GM19395 (cell line): ENCODE measurements around the gene RBCK1.

ENCODE experiments used
- ATAC-seq: cut with Tn5 transposase; IDR thresholded peaks from one replicate; pipeline ENCODE4 v1.9.1; 2021; ENCODE audit warnings: mild to moderate bottlenecking, moderate library complexity; ENCODE audit not compliant: unreplicated experiment

RBCK1 gene

GRCh38 chr20:416950-417800 lies 9.1 kb downstream of the RBCK1 start:
- ATAC-seq, result no peak

GRCh38 chr20:417801-418342 lies 9.8 kb downstream of the RBCK1 start:
- no peak for ATAC-seq

DNA sequence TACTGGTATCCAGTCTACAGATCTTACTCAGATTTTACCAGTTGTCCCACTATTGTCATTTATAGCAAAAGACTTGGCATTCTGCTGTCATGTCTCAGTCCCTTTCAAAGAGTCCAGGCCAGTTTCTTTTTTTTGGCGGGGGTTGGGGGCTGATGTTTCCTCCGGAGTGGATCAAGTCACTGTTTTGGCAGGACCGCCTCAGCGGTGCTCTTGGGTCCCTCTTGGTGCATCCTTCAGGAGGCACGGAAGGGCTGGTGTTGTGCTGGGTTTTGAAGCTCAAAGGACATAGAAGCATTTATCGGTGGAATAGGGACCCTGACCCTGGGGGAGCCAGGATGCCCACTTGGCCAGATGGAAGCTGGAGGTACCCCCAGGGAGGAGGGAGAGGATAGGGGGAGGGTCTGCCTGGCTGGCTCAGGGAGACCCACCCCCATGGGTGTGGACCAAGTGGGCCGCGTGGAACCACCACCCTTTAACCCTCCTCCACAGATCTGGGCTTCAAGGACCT lies 10.8 kb downstream of the RBCK1 start:
- ATAC-seq, result no peak

GRCh38 chr20:419556-420165 lies 11.6 kb downstream of the RBCK1 start:
- no peak for ATAC-seq

DNA sequence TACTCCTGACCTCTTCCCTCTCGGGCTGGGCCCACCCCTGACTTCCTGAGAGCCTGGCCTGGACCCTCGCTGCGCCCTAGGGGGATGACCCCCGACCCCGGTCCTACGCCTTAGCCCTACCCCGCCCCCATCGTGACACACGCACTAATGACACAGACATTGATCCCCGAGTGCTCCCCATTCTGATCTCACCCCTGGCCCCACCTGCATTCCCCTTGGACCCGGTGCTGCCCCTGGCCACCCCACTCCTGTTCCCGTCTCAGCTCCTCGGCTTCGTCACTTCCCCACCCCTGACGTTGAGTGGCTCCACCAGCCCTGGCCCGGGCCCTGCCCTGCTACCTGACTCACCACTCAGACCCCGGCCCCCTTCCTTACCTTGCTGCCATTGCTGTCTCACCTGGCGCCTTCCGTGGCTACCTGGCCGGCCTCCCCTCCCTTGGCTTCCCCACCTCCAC lies 12.1 kb downstream of the RBCK1 start:
- no peak for ATAC-seq

DNA sequence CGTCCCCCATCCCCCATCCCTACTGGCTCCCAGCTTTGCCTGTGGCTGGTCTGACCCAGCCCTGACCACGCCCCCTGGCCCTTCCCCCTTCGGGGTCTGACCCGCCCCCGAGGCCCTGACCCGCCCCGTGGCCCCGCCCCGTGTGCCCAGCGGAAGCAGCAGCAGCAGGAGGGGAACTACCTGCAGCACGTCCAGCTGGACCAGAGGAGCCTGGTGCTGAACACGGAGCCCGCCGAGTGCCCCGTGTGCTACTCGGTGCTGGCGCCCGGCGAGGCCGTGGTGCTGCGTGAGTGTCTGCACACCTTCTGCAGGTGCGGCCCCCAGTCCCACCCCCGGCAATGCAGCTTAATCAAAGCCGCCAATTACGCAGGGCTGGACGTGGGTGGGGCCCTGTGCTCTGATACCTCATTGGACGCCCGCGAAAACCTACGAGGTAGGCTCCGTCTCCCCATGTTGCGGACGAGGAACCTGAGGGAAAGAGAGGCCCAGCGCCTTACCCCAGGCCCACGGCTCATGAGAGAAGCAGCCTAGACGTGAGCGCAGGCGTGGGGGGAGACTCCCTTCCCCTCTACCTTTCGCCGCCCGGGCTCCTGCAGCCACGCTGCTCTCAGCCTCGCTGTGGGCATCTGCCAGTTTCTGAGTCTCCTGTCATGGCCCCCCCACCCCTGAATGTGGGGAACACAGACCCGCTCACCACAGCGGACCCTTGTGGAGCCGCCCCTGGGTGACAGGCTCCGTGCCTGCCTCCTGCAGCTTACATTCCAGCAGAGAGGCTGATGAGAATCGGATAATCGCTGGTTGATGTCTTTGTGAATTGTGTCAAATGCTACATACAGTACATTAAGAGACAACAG lies 12.8 kb downstream of the RBCK1 start:
- ATAC-seq, result no peak

DNA sequence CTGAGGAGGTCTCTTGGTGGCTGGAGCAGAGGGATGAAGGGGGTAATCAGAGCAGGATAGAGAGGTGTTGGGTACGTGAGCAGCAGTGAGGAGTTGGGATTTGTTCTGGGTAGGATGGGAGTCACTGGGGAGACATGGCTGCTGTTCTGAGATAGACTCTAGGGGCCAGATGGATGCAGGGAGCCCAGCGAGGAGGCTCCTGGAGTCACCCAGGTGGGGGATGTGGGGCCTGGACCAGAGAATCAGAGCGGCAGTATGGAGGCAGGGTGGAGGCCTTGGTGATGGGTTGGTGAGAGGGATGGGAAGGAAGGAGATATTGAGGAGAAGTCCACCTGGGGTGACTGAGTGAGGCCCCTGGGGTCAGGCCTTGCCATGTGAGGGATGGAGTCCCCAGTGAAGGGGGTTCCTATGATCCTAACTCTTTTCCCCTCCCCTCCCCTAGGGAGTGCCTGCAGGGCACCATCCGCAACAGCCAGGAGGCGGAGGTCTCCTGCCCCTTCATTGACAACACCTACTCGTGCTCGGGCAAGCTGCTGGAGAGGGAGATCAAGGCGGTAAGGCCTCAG lies 13.7 kb downstream of the RBCK1 start:
- ATAC-seq, result no peak

DNA sequence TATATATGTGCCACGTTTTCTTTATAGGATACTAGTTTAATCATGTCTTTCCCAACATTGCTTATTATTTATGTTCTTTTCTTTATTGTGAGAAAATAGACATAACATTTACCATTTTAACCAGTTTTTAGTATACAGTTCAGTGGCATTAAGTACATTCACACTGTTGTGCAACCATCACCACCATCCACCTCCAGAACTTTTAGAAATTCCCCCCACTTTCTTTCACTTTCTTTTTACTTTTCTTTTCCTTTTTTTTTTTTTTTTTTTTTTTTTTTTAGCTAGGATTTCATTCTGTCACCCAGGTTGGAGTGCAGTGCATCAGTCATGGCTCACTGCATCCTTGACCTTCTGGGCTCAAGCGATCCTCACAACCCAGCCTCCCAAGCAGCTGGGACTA lies 18.5 kb downstream of the RBCK1 start:
- ATAC-seq, result no peak

DNA sequence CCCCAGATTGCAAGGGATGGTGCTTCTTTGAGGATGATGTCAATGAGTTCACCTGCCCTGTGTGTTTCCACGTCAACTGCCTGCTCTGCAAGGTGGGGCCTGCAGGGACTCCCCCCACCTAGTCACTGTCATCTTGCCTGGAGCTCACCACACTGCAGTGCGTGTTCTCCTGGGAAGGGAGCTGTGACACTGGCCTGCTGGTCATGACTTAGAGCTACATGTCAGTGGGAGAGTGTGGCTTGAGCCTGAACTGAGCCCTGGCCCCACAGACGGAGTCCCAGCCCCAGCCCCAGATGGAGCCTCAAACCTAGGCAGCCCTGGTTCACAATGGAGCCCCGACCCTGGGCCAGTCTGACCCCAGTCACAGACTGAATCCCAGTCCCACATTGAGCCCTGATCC lies 19.3 kb downstream of the RBCK1 start:
- ATAC-seq, result no peak

DNA sequence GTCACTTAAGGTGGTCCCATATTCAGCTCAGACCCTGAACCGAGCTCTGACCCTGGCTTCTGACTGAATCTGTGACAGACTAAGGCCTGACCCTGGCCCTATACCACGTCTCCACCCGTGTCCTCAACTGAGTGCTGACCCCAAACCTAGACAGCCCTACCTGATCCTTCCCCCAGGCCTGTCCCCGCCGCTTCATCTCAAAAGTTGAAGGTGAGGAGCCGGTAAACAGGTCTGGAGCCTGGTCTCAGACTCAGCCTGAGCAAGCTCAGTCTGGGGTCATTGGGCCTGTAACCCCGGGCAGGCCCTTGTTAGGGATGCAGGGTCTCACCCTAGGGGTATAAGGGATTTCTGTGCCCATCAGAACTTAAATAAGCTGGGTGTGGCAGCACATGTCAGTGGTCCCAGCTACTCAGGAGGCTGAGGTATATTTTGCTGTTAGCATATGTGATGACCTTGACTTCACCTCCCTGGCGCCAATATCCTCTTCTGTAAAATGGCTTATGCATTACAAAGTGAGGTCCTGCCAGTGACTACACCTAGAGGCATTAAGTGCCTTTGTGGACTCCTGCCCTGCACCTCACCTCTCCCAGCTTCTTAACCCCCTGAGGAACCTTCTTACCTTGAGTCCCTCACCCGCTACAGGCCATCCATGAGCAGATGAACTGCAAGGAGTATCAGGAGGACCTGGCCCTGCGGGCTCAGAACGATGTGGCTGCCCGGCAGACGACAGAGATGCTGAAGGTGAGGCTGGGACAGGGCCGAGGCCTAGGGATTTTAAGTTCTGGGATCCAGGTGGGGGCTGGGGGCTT lies 20.0 kb downstream of the RBCK1 start:
- no peak for ATAC-seq

GRCh38 chr20:428658-429200 lies 20.6 kb downstream of the RBCK1 start:
- no peak for ATAC-seq

GRCh38 chr20:430091-430999 lies 22.2 kb downstream of the RBCK1 start:
- ATAC-seq, result no peak

DNA sequence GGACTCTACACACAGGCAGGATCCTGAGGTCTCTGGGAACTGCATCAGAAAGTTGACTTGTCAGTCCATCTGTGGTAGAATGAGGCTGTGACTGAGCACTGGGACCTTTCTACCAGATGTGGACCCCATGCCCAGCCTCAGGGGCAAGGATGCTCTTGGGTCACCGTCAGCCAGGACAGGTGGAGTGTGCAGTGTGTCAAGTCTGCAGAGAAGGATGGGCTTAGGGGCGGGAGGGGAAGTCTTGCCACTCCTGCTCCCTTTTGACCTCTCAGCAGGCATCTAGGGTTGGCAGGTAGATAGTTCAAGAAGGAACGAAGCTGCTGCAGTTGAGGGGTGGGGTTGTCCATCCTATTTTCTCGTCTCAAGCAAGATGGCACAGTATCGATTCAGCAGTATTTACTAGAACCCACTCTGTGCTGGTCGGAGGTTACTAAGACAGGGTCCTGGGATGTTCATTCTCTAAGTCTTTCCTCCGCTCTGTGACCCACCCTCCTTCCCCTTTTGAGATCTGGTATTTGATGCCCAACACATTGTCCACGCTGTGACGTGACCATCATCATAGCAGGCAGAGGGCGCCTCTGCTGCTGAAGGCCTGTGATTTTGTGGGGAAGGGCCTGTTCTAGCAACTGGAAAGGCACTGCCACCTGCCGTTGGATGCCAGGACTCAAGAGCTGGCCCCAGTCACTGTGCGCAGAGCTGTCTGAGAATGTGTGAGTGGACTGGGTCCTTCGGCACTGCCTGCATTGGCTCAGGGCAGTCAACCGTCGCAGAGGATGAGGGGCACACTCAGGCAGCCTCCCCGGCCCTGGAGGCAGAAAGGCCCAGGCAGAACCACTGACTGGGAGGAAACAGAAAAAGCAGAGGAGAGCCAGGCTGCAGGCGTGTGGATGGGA lies 23.2 kb downstream of the RBCK1 start:
- ATAC-seq, result no peak

- ATAC-seq, result no peak
These were observed 24.1 kb downstream of the RBCK1 start for GRCh38 chr20:432208-432607.

DNA sequence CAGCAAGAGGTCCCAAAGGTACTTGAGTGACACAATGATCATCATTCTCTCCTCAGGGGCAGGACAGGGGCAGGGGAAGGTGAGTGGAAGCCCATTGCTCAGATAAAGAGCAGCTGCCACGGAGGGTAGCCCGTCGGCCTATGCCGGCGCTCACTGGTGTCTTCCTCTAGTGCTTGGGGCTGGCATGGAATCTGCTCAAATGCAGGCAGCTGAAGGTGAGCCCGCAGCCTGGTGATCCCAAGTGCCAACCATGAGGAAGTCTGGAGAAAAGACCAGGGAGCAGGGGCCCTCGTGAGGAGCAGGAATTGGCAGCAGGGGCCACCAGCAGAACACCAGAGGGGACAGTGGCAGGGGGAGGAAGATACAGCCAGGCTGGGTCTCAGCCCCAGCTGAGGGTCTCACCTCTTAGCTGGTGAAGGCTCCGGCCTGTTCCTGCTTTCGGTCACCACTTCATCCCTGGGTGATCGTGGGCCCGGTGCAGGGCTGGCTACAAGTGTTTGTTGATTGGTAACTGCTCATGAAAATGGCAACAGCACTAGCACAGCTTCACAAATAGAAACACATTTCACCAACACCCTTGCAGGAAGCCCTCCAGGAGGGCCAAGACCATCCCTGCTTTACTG lies 24.7 kb downstream of the RBCK1 start:
- ATAC-seq, result no peak

- peak; percentile 87 for ATAC-seq
These were observed 25.3 kb downstream of the RBCK1 start for GRCh38 chr20:433300-433975.

GRCh38 chr20:434221-434620 lies 26.1 kb downstream of the RBCK1 start:
- no peak for ATAC-seq
